ENCODE measurements around the gene AGBL3.
"Not testable (repeated sequence)": the region's sequence is repeated elsewhere in the genome, so short reads cannot be mapped to it uniquely, and the experiment has no call there.

The AGBL3 gene

GRCh38 chr7:135076882-135077281 lies 90.6 kb downstream of the AGBL3 start:
- DNase-seq (ENCODE audit: low spot score) = no peak

GRCh38 chr7:135077642-135078041 lies 91.3 kb downstream of the AGBL3 start:
- no peak for DNase-seq (ENCODE audit: low spot score)

GRCh38 chr7:135078051-135078450 lies 91.7 kb downstream of the AGBL3 start:
- no peak for DNase-seq (ENCODE audit: low spot score)

- DNase-seq (ENCODE audit: low spot score) = no peak
These were observed 92.8 kb downstream of the AGBL3 start for GRCh38 chr7:135079068-135079467.

GRCh38 chr7:135083005-135083404 lies 96.7 kb downstream of the AGBL3 start:
- DNase-seq (ENCODE audit: low spot score) = no peak

- DNase-seq (ENCODE audit: low spot score) = no peak
These were observed 102.3 kb downstream of the AGBL3 start for GRCh38 chr7:135088566-135088965.

- no peak for DNase-seq (ENCODE audit: low spot score)
These were observed 105.4 kb downstream of the AGBL3 start for GRCh38 chr7:135091717-135092116.

GRCh38 chr7:135094472-135095237 lies 108.3 kb downstream of the AGBL3 start:
- no peak for DNase-seq (ENCODE audit: low spot score)

- DNase-seq (ENCODE audit: low spot score) = no peak
These were observed 109.1 kb downstream of the AGBL3 start for GRCh38 chr7:135095450-135095849.

GRCh38 chr7:135098391-135098790 lies 112.1 kb downstream of the AGBL3 start:
- no peak for DNase-seq (ENCODE audit: low spot score)

GRCh38 chr7:135100856-135101255 lies 114.5 kb downstream of the AGBL3 start:
- DNase-seq (ENCODE audit: low spot score) = no peak

- DNase-seq (ENCODE audit: low spot score) = no peak
These were observed 116.1 kb downstream of the AGBL3 start for GRCh38 chr7:135102372-135102771.

GRCh38 chr7:135109562-135109961 lies 123.3 kb downstream of the AGBL3 start:
- no peak for DNase-seq (ENCODE audit: low spot score)

GRCh38 chr7:135109976-135110375 lies 123.7 kb downstream of the AGBL3 start:
- DNase-seq (ENCODE audit: low spot score) = no peak

- DNase-seq (ENCODE audit: low spot score) = no peak
These were observed 125.1 kb downstream of the AGBL3 start for GRCh38 chr7:135111379-135111778.

- no peak for DNase-seq (ENCODE audit: low spot score)
These were observed 128.3 kb downstream of the AGBL3 start for GRCh38 chr7:135114622-135115021.

- no peak for DNase-seq (ENCODE audit: low spot score)
These were observed 130.8 kb downstream of the AGBL3 start for GRCh38 chr7:135117096-135117495.

- DNase-seq (ENCODE audit: low spot score) = no peak
These were observed 135.6 kb downstream of the AGBL3 start for GRCh38 chr7:135121868-135122267.

GRCh38 chr7:135124631-135125030 lies 138.3 kb downstream of the AGBL3 start:
- DNase-seq (ENCODE audit: low spot score) = not testable (repeated sequence)

GRCh38 chr7:135128931-135129330 lies 142.6 kb downstream of the AGBL3 start:
- no peak for DNase-seq (ENCODE audit: low spot score)

GRCh38 chr7:135129579-135129978 lies 143.3 kb downstream of the AGBL3 start:
- no peak for DNase-seq (ENCODE audit: low spot score)

GRCh38 chr7:135143885-135144668 lies 157.8 kb downstream of the AGBL3 start:
- no peak for DNase-seq (ENCODE audit: low spot score)

- peak; percentile 43 for DNase-seq (ENCODE audit: low spot score)
These were observed 161.1 kb downstream of the AGBL3 start for GRCh38 chr7:135147341-135147898.

Measured in CD4-positive, alpha-beta T cell treated with Interleukin-2 at 100 ng/mL for 4 hours (primary cell).